Vagina (tissue), 2 donors: ENCODE data around the gene IRAK4.

Experiments
- CTCF ChIP-seq, 3 experiments: fragments of 450-650 bp in 2 of 3; fragments of 200-600 bp in 1 of 3; sonication (generic) in 1 of 3; IDR thresholded peaks; one replicate each; pipeline ENCODE4 v1.5.1; 2017 to 2019; ENCODE audit warnings: antibody characterized with exemption in 3 of 3, mild to moderate bottlenecking in 2 of 3, moderate library complexity in 2 of 3
- POLR2AphosphoS5 ChIP-seq, 2 donors: sonication (generic); formaldehyde crosslinking; IDR thresholded peaks; one replicate each; pipeline ENCODE4 v1.9.0; 2017; ENCODE audit warnings: antibody characterized with exemption in 2 of 2, mild to moderate bottlenecking in 2 of 2, low read depth in 1 of 2; ENCODE audit not compliant: insufficient read depth in 1 of 2

DNA sequence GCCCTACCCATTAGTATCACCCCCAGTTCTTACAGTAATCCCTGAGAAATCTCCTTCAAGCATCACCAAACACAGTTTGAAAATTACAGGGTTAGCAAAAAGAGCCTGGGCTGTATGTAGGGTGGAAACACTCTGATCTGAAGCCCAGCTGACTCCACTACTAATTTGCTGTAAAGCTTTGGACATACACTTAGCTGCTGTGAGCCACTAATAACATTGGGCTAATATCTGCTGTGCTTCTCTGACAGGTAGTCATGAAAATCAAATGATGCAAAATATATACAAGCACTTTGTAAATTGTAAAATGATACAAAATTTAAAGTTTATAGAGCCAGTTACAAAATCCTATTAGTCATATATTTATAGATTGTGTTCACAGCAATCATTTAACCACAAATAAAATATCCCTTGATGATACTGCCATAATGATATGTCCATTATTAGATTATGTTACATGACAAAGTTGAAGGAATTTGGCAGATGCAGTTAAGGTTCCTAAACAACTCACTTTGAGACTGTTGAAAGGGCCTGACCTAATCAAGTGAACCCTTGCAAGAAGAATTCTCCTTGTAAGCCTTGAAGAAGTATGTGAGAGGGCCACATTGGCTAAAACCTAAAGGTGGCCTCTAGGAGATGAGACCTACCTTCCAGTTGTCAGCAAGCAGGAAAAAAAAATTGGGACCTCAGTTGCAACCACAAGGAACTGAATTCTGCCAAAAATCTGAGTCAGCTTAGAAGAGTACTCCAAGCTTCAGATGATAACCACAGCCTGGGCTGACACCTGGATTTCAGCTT, 28.3 kb downstream of the IRAK4 start:
- TF ChIP-seq CTCF (IDR thresholded peaks at IDR 0.05), result no peak
- no peak for TF ChIP-seq POLR2AphosphoS5 (IDR thresholded peaks at IDR 0.05; ENCODE audit: insufficient read depth in 1 of 2, low read depth in 1 of 2)
